Pancreas (tissue), 10 donors: ENCODE data around the gene IL31RA. TPM values are rescaled to one million over a fixed set of nuclear protein-coding genes. Genes with fewer than 3 reads are reported as not detected.

Experiments used
- ATAC-seq, 4 donors: fragments of 200-7000 bp; cut with Tn5 transposase; one replicate each; pipeline versions ENCODE4 v1.8.0 to v1.9.1; 2020; ENCODE audit warnings: mild to moderate bottlenecking in 4 of 4, moderate library complexity in 4 of 4
- DNase-seq, 6 donors: peaks; one replicate each; pipeline ENCODE4 v3.0.0-alpha.2; 2020
- FAIRE-seq: peaks from 2 replicates; lab custom pipeline; 2012; peaks lifted over from hg19 to GRCh38; lab: Jason Lieb, UNC
- H3K27ac ChIP-seq, 4 donors: fragments of 200-600 bp; sonication (generic); 1 replicate in 3 of 4; 2 replicates in 1 of 4; pipeline versions ENCODE4 v1.5.0 to v1.8.0; 2020
- H3K27me3 ChIP-seq, 4 donors: fragments of 200-600 bp; one replicate each; pipeline ENCODE4 v1.8.0; 2021
- H3K36me3 ChIP-seq, 3 donors: fragments of 200-600 bp; sonication (generic) in 1 of 3; one replicate each; pipeline versions ENCODE4 v1.5.0 to v1.8.0; 2020 to 2021
- H3K4me1 ChIP-seq, 3 donors: fragments of 200-600 bp; one replicate each; pipeline ENCODE4 v1.8.0; 2021
- H3K4me3 ChIP-seq, 4 donors: fragments of 200-600 bp; sonication (generic) in 2 of 4; one replicate each; pipeline versions ENCODE4 v1.5.0 to v1.8.0; 2020 to 2021
- H3K9me3 ChIP-seq, 4 donors: fragments of 200-600 bp; one replicate each; pipeline ENCODE4 v1.8.0; 2021
- WGBS, 2 donors: extraction: QIAGEN DNeasy Blood & Tissue Kit; methylation state at CpG; one replicate each; pipeline ENCODE4 v1.1.7; 2013; 5-methylcytosine and 5-hydroxymethylcytosine counted together
- intact Hi-C, 3 donors: fragments of 100-400 bp; cut with DNase I; formaldehyde crosslinking; loops; one replicate each; pipeline versions ENCODE4 v1.11.1 to v1.14.2; 2022
- polyA plus RNA-seq, 2 donors: library from polyadenylated mRNA; stranded (reverse); fragments of 200-250 nt; gene quantifications; one replicate each; pipeline ENCODE4 v1.2.3, GENCODE V29; 2013
- total RNA-seq, 6 donors: library from RNA; stranded (reverse); fragmentation: NEBNext Ultra II Directional in 4 of 6; extraction: Animal tissue kit (Norgen Biotek cat#: 25700) in 4 of 6; gene quantifications; one replicate each; pipeline versions ENCODE4 v1.2.1 to v1.2.4, GENCODE V29; 2021 to 2023
- TF ChIP-seq, protein P1 (sequence below), 4 donors: fragments of 200-600 bp; sonication (generic) in 3 of 4; IDR thresholded peaks; one replicate each; pipeline versions ENCODE4 v1.5.0 to v1.8.0; 2021; ENCODE audit warnings: antibody characterized with exemption in 4 of 4
- donor health status: healthy with polysubstance abuse.
- donor health status: DM: no; HTN: no; CAD: no; lungs with moderate emphysema.
- donor health status: DM: no; HTN: no; CAD: no.
- donor health status: control.
- donor health status: control.
- donor health status: Bipolar disorder and iron deficiency.
- donor health status: DM: yes; HTN: yes; CAD: no.
- donor health status: DM: no; HTN: no; CAD: no.
- donor health status: DM: no; HTN: no; CAD: no.
- donor health status: DM: yes; HTN: yes; CAD: no.

IL31RA gene
- total and polyA plus RNA-seq, 8 donors = 0.07 to 0.44 (median 0.24) TPM

DNA sequence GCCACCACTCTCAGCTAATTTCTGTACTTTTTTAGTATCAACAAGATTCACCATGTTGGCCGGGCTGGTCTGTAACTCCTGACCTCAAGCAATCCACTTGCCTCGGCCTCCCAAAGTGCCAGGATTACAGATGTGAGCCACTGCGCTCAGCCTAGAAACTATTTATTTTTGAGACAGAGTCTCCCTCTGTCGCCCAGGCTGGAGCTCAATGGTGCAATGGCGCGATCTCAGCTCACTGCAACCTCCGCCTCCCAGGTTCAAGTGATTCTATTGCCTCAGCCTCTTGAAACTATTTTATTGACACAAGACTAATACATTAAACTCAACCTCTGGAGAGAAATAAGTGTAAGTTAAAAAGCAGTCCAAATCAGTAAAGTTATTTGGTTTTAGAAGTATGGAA is 109.6 kb downstream of the IL31RA start:
- peaks cover 0 to 59% (median 23%) of the 10 kb centered on the region in 3 donors for H3K36me3 ChIP-seq
- intact Hi-C loops = no loop called here
- 99% methylated on average over 7 of the region's 7 CpGs for WGBS, 2 donors
- no peaks in the 10 kb centered on the region for H3K27me3 ChIP-seq
- FAIRE-seq = no peak
- H3K4me3 ChIP-seq = no peak overlapping the region
- H3K9me3 ChIP-seq = no peaks in the 10 kb centered on the region
- TF ChIP-seq, protein P1, sequence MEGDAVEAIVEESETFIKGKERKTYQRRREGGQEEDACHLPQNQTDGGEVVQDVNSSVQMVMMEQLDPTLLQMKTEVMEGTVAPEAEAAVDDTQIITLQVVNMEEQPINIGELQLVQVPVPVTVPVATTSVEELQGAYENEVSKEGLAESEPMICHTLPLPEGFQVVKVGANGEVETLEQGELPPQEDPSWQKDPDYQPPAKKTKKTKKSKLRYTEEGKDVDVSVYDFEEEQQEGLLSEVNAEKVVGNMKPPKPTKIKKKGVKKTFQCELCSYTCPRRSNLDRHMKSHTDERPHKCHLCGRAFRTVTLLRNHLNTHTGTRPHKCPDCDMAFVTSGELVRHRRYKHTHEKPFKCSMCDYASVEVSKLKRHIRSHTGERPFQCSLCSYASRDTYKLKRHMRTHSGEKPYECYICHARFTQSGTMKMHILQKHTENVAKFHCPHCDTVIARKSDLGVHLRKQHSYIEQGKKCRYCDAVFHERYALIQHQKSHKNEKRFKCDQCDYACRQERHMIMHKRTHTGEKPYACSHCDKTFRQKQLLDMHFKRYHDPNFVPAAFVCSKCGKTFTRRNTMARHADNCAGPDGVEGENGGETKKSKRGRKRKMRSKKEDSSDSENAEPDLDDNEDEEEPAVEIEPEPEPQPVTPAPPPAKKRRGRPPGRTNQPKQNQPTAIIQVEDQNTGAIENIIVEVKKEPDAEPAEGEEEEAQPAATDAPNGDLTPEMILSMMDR (IDR thresholded peaks at IDR 0.05) = no peak
- no peak for DNase-seq
- peaks cover 0 to 4% (median 0%) of the 10 kb centered on the region in 3 donors for H3K4me1 ChIP-seq
- no peak overlapping the region for H3K27ac ChIP-seq
- ATAC-seq = no peak

DNA sequence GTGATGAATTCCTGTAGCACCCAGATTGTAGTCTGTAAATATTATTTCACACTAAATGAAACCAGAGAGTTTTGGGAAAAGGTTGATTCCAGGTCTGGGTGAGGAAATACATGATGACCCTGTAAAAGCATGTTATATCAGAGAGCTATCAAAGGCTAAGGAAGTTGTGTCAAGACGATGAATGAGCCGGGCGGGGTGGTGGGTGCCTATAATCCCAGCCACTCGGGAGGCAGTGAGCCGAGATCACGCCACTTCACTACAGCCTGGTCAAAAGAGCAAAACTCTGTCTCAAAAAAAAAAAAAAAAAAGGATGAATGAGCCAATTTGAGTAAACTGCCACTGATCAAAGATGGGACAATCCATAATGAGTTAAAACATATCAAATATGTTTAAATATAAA is 114.4 kb downstream of the IL31RA start:
- FAIRE-seq (no peak), DNase-seq (no peak), ATAC-seq (no peak)
- TF ChIP-seq, protein P1 (IDR thresholded peaks at IDR 0.05) = no peak
- Histone ChIP-seq H3K27me3 (no peaks in the 10 kb centered on the region), H3K4me1 (peaks cover 0 to 4% (median 0%) of the 10 kb centered on the region in 3 donors), H3K27ac (no peak overlapping the region), H3K4me3 (no peak overlapping the region), H3K36me3 (peaks cover 0 to 28% (median 10%) of the 10 kb centered on the region in 3 donors), H3K9me3 (no peaks in the 10 kb centered on the region)
- intact Hi-C loops = no loop called here
- WGBS, 2 donors = 80 to 81% methylated on average over 6 of the region's 6 CpGs

DNA sequence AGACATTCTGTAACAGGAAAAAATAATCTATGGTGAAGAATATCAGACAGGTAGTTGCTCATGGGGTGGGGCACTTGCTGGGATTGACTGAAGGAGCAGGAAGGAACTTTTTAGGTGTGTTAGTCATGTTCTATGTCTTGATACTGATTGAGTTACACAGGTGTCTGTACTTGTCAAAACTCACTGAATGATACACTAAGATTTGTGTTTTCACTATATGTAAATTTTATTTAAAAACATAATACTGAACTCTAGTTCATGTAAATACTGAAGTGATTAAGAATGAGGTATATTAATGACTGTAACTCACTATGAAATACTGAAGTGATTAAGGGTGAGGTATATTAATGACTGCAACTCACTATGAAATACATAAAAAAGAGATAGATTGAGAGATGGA is 115.1 kb downstream of the IL31RA start:
- peaks cover 0 to 28% (median 6%) of the 10 kb centered on the region in 3 donors for H3K36me3 ChIP-seq

DNA sequence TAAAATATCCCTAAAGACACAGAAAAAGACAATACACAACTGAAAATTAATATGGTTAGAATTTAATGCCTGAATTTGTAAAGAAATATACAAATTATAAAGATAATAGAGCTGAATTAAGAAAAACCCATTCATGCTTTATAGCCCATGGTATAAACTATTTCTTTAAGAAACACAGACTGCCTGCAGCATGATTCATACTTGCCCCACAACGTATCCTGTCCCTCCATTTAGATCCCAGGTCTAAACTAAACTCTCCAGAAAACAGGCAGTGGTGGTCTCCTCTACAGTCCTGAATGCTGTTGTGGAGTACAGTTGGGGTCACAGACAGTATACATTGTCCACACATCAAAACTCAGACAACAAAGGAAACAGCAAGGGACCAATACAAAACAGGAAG is 118.8 kb downstream of the IL31RA start:
- DNase-seq (no peak), ATAC-seq (no peak), FAIRE-seq (no peak)
- TF ChIP-seq, protein P1 (IDR thresholded peaks at IDR 0.05) = no peak
- Histone ChIP-seq H3K27me3 (no peaks in the 10 kb centered on the region), H3K4me1 (no peaks in the 10 kb centered on the region), H3K27ac (no peak overlapping the region), H3K9me3 (no peaks in the 10 kb centered on the region), H3K4me3 (no peak overlapping the region), H3K36me3 (peaks cover 0 to 10% (median 0%) of the 10 kb centered on the region in 3 donors)
- intact Hi-C loops = loop anchor here in 2 of 3 donors (10.0 kb wide), 2 partner anchors 235 to 245 kb away; no protein-coding TSS in a partner anchor
- WGBS, 2 donors = 48 to 56% methylated on average over 1 of the region's 1 CpG

More for the DNA sequence above, 115.1 kb downstream of the IL31RA start:
- ATAC-seq (no peak), DNase-seq (no peak), FAIRE-seq (no peak)
- no peaks in the 10 kb centered on the region for H3K27me3 ChIP-seq
- TF ChIP-seq, protein P1 (IDR thresholded peaks at IDR 0.05) = no peak
- no peaks in the 10 kb centered on the region for H3K9me3 ChIP-seq
- intact Hi-C loops = no loop called here
- peaks cover 0 to 4% (median 0%) of the 10 kb centered on the region in 3 donors for H3K4me1 ChIP-seq
- H3K4me3 ChIP-seq = no peak overlapping the region
- no peak overlapping the region for H3K27ac ChIP-seq

Other genes with a start within 250 kb of the IL31RA start
- gene SLC38A9, start 139.0 kb upstream of the IL31RA start, total RNA-seq = 10 to 100 TPM; 14.8 to 27.1 (median 20.0) TPM
- gene SLC38A9, start 139.0 kb upstream of the IL31RA start, polyA plus RNA-seq = 10 to 100 TPM in 1 of 2 donors, 1 to 10 TPM in 1; 9.7 to 11.6 TPM
- under 1 TPM in 4 of 6 donors, not detected in 2; 0.09 to 0.56 (median 0.21) TPM for gene DDX4, start 113.3 kb upstream of the IL31RA start, total RNA-seq
- under 1 TPM; 0.02 to 0.11 TPM for gene DDX4, start 113.3 kb upstream of the IL31RA start, polyA plus RNA-seq
- gene IL6ST, start 143.6 kb downstream of the IL31RA start, total RNA-seq = 100 to 1,000 TPM in 2 of 6 donors, 10 to 100 TPM in 4; 46.6 to 165 (median 74.3) TPM
- 10 to 100 TPM; 14.5 to 21.1 TPM for gene IL6ST, start 143.6 kb downstream of the IL31RA start, polyA plus RNA-seq